ENCODE measurements around the gene FAM229A.

GRCh38 chr1:32335790-32336590 is 26.3 kb downstream of the FAM229A start, which contains the start of gene MARCKSL1:
- TF ChIP-seq EP300 (IDR thresholded peaks at IDR 0.05; ENCODE audit: borderline replicate concordance) = no peak
- TF ChIP-seq YY1 (IDR thresholded peaks at IDR 0.05; ENCODE audit: low read depth) = no peak
- TF ChIP-seq REST (IDR thresholded peaks at IDR 0.05; ENCODE audit: low read depth) = no peak
- TF ChIP-seq USF1 (IDR thresholded peaks at IDR 0.05) = no peak
- TF ChIP-seq EGR1 (IDR thresholded peaks at IDR 0.05) = no peak; the same call in 1 of the 2 replicates
- no peak for TF ChIP-seq TCF12 (IDR thresholded peaks at IDR 0.05; ENCODE audit: low read depth)

Measured in Ishikawa (cell line).